Measurements from ENCODE around the gene SDHB.
"Not testable (repeated sequence)": the region's sequence is repeated elsewhere in the genome, so short reads cannot be mapped to it uniquely, and the experiment has no call there.

The SDHB gene

GRCh38 chr1:17067465-17068240, 13.8 kb upstream of the SDHB start:
- no peak overlapping the region for H3K4me3 ChIP-seq (ENCODE audit: low read depth, low read length)
- no peak for TF ChIP-seq CTCF (IDR thresholded peaks at IDR 0.05; ENCODE audit: borderline replicate concordance, insufficient read depth, low read depth, low read length)

- no peak for TF ChIP-seq CTCF (IDR thresholded peaks at IDR 0.05; ENCODE audit: borderline replicate concordance, insufficient read depth, low read depth, low read length)
- H3K4me3 ChIP-seq (ENCODE audit: low read depth, low read length): no peak overlapping the region
These were observed 13.2 kb upstream of the SDHB start for GRCh38 chr1:17067069-17067426.

- H3K4me3 ChIP-seq (ENCODE audit: low read depth, low read length): no peak overlapping the region
- TF ChIP-seq CTCF (IDR thresholded peaks at IDR 0.05; ENCODE audit: borderline replicate concordance, insufficient read depth, low read depth, low read length): no peak
These were observed 12.7 kb upstream of the SDHB start for GRCh38 chr1:17066361-17067068.

- H3K4me3 ChIP-seq (ENCODE audit: low read depth, low read length): no peak overlapping the region
- TF ChIP-seq CTCF (IDR thresholded peaks at IDR 0.05; ENCODE audit: borderline replicate concordance, insufficient read depth, low read depth, low read length): no peak
These were observed 11.8 kb upstream of the SDHB start for GRCh38 chr1:17065666-17066065.

- not testable (repeated sequence) for H3K4me3 ChIP-seq (ENCODE audit: low read depth, low read length)
These were observed 8.9 kb upstream of the SDHB start for GRCh38 chr1:17062751-17063150.

GRCh38 chr1:17061892-17062291, 8.1 kb upstream of the SDHB start:
- no peak for TF ChIP-seq CTCF (IDR thresholded peaks at IDR 0.05; ENCODE audit: borderline replicate concordance, insufficient read depth, low read depth, low read length)
- no peak overlapping the region for H3K4me3 ChIP-seq (ENCODE audit: low read depth, low read length)

GRCh38 chr1:17061486-17061885, 7.7 kb upstream of the SDHB start:
- no peak overlapping the region for H3K4me3 ChIP-seq (ENCODE audit: low read depth, low read length)
- TF ChIP-seq CTCF (IDR thresholded peaks at IDR 0.05; ENCODE audit: borderline replicate concordance, insufficient read depth, low read depth, low read length): no peak
